ENCODE results near the gene CLPTM1L.
"Not testable (repeated sequence)": the region's sequence is repeated elsewhere in the genome, so short reads cannot be mapped to it uniquely, and the experiment has no call there.

Gene CLPTM1L

DNA sequence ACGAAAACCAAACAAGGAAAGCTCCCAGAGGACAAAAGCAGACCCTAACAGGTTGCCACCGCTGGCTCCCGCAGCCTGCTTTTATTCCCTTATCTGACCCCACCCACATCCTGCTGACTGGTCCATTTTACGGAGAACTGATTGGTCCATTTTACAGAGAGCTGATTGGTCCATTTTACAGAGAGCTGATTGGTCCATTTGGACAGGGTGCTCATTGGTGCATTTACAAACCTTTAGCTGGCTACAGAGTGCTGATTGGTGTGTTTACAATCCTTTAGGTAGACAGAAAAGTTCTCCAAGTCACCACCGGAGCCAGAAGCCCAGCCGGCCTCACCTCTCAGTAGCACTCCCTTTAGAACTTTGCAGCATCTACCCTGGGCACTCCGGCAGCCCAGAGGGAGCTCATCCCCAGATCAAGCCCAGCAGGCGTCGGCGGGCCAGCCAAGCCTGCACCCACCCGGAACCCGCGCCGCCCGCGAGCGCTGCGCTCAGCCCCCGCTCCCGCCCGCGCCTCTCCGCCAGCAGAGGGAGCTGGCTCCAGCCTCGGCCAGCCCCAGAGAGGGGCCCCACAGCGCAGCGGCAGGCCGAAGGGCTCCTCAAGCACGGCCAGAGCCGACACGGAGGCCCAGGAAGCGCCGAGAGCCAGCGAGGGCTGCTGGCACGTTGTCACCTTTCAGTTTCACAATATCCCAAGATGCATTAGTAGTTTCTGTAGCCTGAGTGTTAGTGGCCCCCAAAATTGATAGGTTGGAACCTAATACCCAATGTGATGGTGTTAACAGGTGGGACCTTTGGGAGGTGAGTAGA is 35.3 kb upstream of the CLPTM1L start:
- DNase-seq, result peak; percentile 22 to 48

DNA sequence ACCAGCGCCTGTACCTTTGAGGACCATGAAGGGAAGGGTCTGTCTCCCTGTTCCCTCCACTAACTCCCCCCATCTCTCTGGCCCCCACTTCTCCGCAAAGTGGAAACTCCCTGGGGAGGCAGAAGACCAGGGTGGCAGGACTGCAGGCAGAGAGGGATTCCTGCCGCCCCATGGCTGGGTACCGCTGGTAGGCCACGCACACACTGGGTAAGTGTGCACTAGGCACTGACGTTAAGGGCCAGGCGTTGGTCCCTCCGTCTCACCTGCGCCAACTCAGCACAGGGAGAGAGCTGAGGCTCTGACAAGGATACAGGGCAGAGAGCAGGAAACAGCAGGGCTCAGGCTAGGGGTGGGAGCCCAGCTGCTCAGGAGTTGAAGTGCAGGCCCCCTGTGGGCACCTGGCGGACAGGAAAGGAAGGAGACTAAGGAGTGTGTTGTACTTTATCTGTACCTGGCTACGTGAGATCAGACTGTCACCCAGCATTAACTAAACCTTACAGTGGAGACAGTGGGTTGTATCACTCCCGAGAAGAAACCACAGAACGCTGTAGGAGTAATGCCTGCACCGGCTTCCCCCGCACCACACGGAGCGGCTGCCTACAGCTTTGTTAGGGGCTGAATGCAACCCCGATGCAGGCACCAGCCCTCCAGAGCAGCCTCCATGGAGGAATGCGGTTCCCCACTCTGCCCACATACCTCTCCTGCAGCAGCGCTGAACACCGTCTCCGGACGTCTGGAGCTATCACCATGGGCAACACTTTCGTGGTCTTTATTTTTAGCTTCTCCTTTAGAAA is 34.2 kb upstream of the CLPTM1L start:
- DNase-seq, result no peak

DNA sequence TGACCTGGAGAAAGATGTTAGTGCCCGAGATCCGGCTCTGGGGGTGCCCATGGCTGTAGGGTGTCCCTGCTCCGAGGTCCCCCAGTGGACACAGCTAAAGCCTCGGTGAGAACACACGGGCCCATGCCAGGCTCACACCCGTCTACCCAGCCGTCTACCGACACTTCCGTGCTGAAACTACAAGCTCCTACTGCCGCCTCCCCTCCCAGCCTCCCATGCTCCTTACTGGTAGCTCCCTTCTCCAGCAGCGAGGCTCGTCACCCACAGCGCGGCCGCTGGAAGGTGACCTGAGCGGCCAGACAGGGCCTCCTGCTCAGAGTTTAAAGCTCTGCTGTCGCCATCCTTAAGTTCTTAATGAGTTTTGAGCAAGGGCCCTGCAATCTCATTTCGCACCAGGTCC is 33.2 kb upstream of the CLPTM1L start:
- DNase-seq, result no peak

DNA sequence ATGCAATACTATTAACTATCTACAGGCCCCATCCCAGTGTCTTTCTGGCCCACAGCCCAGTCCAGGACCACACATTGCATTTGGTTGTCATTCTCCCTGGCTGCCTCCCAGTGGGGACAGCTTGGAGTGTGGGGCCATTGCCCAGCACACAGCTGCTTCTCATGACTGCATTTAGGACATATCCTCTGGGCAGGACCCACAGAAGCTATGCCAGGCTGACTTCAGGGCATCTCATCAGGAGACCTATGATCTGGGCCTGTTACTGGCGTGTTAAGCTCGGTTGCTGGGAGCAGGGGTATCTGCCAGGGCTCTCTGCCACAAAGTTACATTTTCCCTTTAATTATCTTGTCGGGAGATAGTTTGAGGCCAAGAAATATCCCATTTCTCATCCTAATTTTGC is 32.1 kb upstream of the CLPTM1L start:
- no peak for DNase-seq

DNA sequence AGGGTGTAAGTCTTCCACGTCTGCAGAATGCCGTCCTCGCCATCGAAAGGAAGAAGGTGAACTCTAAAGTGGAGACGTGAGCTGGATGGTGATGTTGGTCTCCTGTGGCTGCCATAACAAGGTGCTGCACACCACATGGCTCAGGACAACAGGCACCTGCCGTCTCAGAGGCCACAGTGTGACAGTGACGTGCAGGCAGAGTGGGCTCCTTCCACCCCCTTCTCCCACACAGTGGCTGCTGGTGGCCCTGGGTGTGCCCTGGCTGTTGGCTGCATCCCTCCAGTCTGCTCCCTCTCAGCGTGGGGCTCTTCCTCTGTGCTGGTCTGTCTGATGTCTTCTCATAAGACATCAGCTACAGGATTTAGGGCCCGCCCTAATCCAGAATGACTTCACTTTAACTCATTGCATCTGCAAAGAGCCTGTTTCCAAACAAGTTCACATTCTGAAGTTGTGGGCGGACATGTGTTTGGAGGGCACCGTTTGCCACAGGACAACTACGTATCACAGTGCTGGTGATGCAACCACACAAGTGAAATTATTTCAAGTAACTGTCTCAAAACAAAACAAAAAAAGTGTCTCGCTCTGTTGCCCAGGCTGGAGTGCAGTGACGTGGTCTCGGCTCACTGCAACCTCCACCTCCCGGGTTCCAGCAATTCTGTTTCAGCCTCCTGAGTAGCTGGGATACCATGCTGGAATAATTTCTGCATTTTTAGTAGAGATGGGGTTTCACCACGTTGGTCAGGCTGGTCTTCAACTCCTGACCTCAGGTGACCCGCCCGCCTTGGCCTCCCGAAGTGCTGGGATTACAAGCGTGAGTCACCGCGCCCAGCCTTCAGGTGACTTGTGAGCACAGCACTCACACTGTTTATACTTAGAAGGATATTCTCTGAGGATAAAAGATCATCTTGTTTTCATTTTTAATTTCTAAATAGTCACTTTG is 31.2 kb upstream of the CLPTM1L start:
- no peak for DNase-seq

DNA sequence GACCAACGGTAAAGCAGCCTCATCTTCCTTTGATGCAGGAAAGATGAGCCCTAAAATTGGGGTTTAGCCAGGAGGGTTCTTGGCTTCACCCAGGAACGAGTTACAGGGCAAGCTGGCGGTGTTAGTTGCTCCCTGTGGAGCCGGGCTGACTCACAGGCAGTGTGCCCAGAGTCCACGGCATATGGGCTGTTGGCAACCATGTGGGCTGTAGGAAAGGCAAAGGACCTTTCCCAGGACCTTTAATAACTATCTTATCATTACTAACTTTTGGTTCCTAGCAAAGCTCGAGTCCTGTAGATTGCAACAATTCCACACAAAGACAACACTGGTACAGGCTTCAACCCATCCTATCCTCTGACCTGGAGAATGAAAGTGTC is 29.8 kb upstream of the CLPTM1L start:
- no peak for DNase-seq

DNA sequence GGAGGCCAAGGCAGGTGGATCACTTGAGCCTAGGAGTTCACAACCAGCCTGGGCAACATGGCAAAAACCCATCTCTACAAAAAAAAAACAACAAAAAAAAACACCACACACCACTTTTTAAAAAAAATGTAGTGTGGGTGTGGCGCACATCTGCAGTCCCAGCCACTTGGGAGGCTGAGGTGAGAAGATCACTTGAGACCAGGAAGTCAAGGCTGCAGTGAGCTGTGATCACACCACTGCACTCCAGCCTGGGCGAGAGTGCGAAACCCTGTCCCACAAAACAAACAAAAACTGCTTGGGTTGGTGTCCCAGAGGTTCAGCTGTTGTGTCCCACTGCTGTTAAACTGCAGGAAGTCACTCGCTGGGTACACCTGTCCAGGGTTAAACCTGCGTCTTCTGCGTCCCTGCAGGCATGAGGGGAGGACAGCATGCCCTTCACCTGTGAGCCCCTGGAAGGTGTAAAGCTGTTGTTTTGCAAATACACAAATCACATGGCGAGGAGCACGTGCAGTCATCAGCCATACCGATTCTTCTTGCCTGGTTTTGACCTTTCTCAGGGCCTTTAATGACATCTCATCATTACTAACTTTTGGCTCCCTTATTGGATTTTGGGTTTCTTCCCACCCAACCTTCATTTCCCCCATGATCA is 29.3 kb upstream of the CLPTM1L start:
- no peak for DNase-seq

DNA sequence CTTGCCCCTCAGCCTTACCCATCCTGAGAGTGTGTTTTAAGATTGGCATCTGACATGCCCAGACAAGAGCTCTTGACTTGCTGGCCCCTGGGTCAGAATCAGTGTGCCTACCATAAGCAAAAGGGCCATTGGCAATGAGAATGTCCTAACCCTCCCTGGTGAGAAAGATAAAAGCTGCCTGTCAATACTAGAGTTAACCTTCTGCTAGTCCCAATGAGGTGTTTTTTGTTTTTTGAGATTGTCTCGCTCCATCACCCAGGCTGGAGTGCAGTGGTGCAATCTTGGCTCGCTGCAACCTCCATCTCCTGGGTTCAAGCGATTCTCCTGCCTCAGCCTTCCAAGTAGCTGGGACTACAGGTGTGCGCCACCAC is 27.1 kb upstream of the CLPTM1L start:
- not testable (repeated sequence) for DNase-seq

DNA sequence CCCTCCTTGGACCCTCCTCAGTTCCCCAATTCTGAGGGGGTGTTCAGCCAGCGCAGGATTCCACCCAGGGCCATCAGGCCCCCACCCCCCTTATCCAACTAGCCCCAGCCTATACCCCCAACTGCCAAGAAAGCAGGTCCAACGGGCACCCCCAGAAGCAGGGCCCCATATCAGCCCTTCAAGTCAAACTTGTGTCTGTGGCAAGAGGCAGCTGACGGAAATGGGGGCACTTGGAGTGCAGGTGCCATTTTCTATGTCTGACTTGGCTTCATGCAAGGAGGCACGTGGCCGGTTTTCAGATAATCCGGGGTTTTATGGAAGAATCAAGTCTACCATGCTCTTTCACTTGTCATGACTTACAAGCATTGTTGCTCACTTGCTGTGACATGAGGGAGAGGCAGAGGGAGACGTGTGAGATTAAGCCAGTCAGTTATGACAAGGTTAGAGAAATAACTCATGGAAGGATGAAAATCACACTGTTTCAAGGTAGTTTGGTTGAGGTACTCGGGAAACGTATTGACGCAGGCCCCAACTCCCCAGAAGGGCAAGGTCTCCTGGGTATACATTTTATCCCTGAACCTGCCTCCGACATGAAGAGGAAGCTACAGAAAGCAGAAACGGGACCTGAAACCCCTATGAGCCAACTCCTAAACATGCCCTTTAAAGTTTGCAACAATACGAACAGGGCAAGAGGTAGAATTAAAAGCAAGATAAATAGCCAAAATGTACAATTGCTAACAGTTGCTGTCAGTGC is 26.5 kb upstream of the CLPTM1L start:
- DNase-seq, result no peak

DNA sequence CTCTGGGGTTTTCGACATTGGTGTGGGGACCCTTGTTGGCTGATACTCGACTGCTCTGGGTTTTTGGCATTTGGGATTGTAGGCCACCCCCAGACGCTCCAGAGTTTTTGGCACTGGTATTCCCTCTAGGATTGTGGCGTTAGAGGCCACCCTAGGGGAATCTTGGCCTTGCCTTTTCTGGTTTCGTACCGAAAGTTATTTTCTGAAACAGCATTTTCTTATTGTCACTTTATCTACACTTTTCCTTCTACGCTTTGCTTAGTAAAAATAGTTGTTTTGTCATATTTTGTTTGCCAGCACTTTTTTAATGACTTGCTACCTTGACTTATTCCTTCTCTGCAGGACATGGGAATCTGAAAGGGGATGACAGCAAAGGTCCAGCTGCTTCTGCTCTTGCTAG is 25.1 kb upstream of the CLPTM1L start:
- DNase-seq, result no peak

DNA sequence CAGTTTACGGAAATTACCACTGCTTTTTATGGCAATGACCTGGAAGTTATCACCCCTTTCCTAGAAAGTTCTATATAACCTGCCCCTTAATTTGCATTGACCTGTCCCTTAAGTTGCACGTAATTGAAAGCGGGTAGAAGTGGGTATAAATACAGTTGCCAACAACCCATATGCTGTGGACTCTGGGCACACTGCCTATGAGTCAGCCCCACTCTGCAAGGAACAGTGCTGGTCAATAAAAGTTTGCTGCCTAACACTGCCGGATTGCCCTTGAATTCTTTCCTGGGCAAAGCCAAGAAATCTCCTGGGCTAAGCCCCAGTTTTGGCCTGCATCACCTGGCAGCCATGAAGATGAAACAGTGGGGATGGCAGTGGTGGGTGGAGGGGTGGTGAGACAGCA is 23.9 kb upstream of the CLPTM1L start:
- no peak for DNase-seq

DNA sequence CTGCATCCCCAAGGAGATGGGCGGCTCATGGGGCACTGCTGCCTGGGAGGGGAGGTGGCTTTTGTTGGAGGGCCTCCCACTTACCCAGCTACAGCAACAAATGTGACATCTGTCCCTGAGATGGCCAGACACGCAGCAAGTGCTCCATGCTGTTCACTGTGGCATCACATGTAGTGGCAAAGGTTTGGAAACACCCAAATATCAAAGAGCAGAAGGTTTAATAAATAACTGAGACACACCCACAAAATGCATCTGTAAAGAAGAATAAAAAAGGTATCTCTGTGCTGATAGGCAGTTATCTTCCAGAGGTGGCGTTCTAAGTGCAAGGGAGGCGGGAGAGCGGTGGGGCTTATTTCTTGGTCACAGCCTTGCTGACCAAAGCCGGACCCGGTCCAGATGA is 23.3 kb upstream of the CLPTM1L start:
- DNase-seq, result no peak

DNA sequence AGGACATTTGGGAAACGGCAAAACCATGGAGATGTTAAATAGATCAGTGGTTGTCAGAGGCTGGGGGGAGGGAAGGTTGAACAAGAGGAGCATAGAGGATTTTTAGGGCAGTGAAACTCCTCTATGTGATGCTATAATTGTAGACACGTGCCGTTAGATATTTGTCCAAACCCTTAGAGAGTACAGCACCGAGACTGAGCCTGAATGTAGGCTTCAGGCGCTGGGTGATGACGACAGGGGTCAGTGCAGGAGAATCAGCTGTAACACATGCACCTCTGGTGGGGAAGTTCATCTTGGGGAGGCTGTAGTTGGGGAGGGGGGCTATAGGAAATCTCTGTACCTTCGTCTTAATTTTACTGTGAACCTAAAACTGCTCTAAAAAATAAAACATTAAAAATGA is 22.2 kb upstream of the CLPTM1L start:
- DNase-seq, result no peak

DNA sequence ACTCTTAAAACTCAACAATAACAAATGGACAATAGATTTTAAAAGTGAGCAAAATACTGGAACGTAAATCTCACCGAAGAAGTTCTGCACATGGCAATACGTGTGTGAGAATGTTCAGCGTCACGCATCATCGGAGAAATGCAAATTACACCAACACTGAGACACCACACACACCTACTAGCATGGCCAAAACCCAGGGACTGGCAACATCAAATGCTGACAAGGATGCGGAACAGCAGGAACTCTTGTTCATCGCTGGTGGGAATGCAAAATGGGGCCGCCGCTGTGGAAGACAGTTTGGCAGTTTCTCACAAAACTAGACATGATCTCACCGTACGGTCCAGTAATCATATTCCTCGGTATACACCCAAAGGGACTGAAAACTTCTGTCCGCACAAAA is 21.6 kb upstream of the CLPTM1L start:
- DNase-seq, result no peak

DNA sequence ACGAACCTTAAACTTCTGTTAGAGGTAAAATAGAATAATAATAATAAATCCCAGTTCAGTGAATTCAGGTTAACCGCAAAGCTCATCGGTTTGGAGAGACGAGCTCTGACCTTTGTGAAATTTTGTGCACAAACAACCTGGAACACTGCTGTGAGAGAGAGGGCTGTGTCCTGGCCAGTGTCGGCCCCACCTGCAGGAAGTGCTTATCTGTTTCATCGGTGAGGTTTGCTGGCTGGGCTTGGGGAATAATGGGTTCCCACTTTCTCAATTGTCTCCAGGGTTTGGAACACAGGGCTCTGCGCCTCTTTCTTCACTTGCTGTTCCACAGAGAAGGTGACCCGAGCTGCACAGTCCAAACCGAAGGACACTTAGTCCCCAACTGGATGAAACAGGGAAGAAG is 19.3 kb upstream of the CLPTM1L start:
- no peak for DNase-seq

DNA sequence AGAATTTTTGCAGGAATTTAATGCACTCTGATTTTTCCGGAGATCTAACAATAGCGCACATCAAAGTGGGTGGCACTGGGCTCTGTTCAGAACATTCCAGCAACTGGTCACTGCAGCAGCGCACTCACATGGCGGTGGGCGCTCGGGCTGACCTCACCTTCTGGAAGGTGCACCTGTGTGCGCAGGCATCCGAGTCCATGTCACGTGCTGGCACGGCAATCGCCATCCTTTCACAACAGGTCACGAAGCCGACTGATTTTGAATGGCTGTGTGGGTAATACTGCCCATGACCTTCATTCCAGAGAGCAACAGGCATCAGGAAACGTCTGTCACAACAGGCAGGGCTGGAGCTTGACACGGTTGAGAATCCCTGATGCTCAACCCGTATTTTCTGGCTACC is 18.7 kb upstream of the CLPTM1L start:
- no peak for DNase-seq

DNA sequence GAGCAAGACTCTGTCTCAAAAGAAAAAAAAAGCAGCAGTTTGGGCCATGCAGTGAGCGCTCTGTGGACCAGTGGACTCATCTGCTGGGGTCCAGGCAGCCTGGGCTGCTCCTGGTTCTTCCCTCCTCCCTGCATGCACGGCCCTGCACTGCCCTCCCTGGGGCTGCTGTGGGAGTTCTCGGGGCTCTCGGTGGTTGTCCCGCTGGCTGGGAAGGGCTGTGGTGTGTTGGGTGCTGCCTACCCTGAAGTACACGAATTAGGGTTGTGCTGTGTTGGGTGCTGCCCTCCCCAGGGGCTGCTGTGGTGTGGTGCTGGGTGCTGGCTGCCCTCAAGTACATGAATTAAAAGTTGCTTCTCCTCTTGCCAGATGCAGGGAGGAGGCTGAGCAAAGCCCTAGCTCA is 18.3 kb upstream of the CLPTM1L start:
- no peak for DNase-seq

DNA sequence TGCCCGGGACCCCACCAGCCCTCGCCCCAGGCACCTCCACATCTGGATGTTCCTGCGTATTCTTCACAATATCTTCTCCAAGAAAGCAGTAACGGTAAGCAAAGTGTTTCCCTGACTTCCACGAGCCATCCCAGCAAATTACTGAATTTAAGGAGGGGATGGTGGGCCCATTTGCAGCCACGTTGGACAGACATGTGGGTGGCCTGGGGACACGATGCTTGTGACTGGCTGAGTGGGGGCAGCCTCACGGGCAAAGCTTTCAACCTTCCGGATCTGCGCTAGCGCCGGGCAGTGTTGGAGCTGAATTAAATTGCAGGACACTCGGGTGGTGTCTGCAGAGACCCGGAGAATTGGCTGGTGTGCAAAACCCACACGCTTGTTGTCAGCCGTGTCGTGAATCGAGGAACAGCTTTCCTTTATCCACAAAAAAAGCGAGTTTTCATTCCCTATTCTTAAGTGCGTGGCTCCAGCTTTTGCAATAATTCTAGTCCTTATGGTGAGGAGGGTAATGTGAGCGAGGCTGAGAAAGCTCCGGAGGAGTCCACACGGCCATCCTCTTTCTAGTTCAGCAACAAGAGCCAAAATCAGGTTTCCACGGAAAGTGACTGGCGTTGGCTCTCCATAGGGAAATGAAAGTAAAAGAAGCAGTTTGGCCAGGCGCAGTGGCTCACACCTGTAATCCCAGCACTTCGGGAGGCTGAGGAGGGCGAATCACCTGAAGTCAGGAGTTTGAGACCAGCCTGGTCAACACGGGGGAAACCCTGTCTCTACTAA is 17.5 kb upstream of the CLPTM1L start:
- DNase-seq, result no peak

DNA sequence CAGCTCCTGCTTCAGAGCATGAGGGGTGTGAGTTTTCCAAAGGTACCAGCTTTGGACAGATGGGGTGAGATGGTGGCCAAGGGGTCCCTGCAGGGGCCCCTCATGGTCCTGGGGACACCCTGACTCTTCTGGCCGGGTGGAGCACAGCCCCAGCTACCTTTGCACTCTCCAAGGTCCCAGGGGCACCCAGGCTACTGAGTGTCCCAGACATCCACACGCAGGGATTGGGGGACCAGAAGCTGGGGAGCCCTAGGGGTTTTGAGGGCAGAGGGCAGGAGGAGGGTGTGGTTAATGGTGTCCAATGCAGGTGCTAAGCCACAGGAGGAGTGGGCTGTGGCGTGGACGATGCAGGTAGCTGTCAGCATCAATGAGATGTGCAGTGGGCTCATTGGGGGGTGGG is 16.0 kb upstream of the CLPTM1L start:
- no peak for DNase-seq

DNA sequence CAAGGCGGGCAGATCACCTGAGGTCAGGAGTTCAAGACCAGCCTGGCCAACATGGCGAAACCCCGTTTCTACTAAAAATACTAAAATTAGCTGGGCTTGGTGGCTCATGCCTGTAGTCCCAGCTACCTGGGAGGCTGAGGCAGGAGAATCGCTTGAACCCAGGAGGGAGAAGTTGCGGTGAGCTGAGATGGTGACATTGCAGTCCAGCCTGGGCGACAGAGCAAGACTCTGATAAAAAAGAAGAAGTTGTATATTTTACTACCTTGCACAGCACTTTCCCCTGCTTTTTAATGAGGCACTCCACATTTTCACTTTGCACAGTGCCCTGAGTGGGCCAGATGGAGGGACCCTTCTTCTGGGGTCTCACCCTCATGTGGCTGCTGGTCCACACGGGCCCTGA is 15.5 kb upstream of the CLPTM1L start:
- DNase-seq, result not testable (repeated sequence)

DNA sequence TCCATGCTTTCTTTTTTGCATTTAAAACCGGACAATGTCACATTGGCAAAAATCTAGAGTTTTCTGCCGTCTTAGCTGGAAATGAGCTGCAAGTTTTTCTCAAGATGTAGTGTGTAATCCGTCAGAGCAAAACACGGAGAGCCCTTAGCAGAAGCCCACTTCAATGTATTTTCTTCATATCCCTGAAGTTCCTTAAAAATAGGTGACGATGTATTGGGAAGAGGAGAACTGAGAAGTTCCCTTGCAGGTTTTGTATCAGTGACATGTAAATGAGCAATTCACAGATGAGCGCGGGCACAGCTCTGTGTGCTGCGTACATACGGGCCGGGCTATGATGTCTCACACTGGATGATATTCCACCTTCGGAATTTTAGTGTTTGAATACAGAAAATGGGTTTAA is 14.8 kb upstream of the CLPTM1L start:
- DNase-seq, result no peak

Data from stimulated activated CD4-positive, alpha-beta T cell treated with anti-CD3 and anti-CD28 coated beads, Interleukin-2, amount 100 ng/mL, for 48 hours (primary cell).